ENCODE measurements around the gene GAP43.

GAP43 gene

GRCh38 chr3:115666081-115666480, 42.8 kb downstream of the GAP43 start:
- H3K4me1 ChIP-seq (ENCODE audit: control insufficient read depth, low read length) = peaks cover under 1% of the 10 kb centered on the region
- no peaks in the 10 kb centered on the region for H3K9me3 ChIP-seq (ENCODE audit: control insufficient read depth, insufficient read depth, low read length)
- H4K20me1 ChIP-seq (ENCODE audit: control insufficient read depth, insufficient read depth, low read depth, low read length) = no peaks in the 10 kb centered on the region
- peaks cover 7% of the 10 kb centered on the region; the same call in 1 of the 2 replicates for H3K27me3 ChIP-seq (ENCODE audit: control insufficient read depth, low read length)
- no peaks in the 10 kb centered on the region for H3F3A ChIP-seq (ENCODE audit: control insufficient read depth, insufficient read depth)
- no peaks in the 10 kb centered on the region for H3K79me2 ChIP-seq (ENCODE audit: control insufficient read depth, low read length)
- no peak overlapping the region for H3K4me2 ChIP-seq (ENCODE audit: low read length)
- H3K9me2 ChIP-seq (replicated peaks; ENCODE audit: control insufficient read depth, low read length) = no peaks in the 10 kb centered on the region
- TF ChIP-seq EZH2phosphoT487 (IDR thresholded peaks at IDR 0.05; ENCODE audit: borderline replicate concordance, low read length) = no peak
- TF ChIP-seq CTCF (IDR thresholded peaks at IDR 0.05; ENCODE audit: low read depth, low read length, poor library complexity, severe bottlenecking) = no peak
- no peak overlapping the region for H3K27ac ChIP-seq (ENCODE audit: low read depth, low read length)
- H3K36me3 ChIP-seq (ENCODE audit: control insufficient read depth, low read length) = no peaks in the 10 kb centered on the region
- H3K4me3 ChIP-seq (ENCODE audit: low read length) = no peak overlapping the region

GRCh38 chr3:115666920-115667737, 43.8 kb downstream of the GAP43 start:
- Histone ChIP-seq H3K27me3 (ENCODE audit: control insufficient read depth, low read length) (peaks cover 4% of the 10 kb centered on the region; the same call in 1 of the 2 replicates), H3K9me3 (ENCODE audit: control insufficient read depth, insufficient read depth, low read length) (no peaks in the 10 kb centered on the region), H3K4me1 (ENCODE audit: control insufficient read depth, low read length) (no peaks in the 10 kb centered on the region), H4K20me1 (ENCODE audit: control insufficient read depth, insufficient read depth, low read depth, low read length) (no peaks in the 10 kb centered on the region), H3K4me2 (ENCODE audit: low read length) (no peak overlapping the region), H3F3A (ENCODE audit: control insufficient read depth, insufficient read depth) (no peaks in the 10 kb centered on the region), H3K27ac (ENCODE audit: low read depth, low read length) (no peak overlapping the region), H3K36me3 (ENCODE audit: control insufficient read depth, low read length) (no peaks in the 10 kb centered on the region), H3K79me2 (ENCODE audit: control insufficient read depth, low read length) (no peaks in the 10 kb centered on the region), H3K4me3 (ENCODE audit: low read length) (no peak overlapping the region), H3K9me2 (replicated peaks; ENCODE audit: control insufficient read depth, low read length) (no peaks in the 10 kb centered on the region)
- TF ChIP-seq CTCF (IDR thresholded peaks at IDR 0.05; ENCODE audit: low read depth, low read length, poor library complexity, severe bottlenecking) = no peak
- no peak for TF ChIP-seq EZH2phosphoT487 (IDR thresholded peaks at IDR 0.05; ENCODE audit: borderline replicate concordance, low read length)

GRCh38 chr3:115667738-115668065, 44.4 kb downstream of the GAP43 start:
- no peaks in the 10 kb centered on the region for H3F3A ChIP-seq (ENCODE audit: control insufficient read depth, insufficient read depth)
- no peaks in the 10 kb centered on the region for H3K9me3 ChIP-seq (ENCODE audit: control insufficient read depth, insufficient read depth, low read length)
- no peaks in the 10 kb centered on the region for H3K9me2 ChIP-seq (replicated peaks; ENCODE audit: control insufficient read depth, low read length)
- no peaks in the 10 kb centered on the region for H3K4me1 ChIP-seq (ENCODE audit: control insufficient read depth, low read length)
- no peak overlapping the region for H3K4me3 ChIP-seq (ENCODE audit: low read length)
- TF ChIP-seq CTCF (IDR thresholded peaks at IDR 0.05; ENCODE audit: low read depth, low read length, poor library complexity, severe bottlenecking) (no peak), EZH2phosphoT487 (IDR thresholded peaks at IDR 0.05; ENCODE audit: borderline replicate concordance, low read length) (no peak)
- H3K4me2 ChIP-seq (ENCODE audit: low read length) = no peak overlapping the region
- H3K36me3 ChIP-seq (ENCODE audit: control insufficient read depth, low read length) = no peaks in the 10 kb centered on the region
- 0 out of 2 replicates have a peak, but pooled peaks cover 3% of the 10 kb centered on the region for H3K27me3 ChIP-seq (ENCODE audit: control insufficient read depth, low read length)
- H3K27ac ChIP-seq (ENCODE audit: low read depth, low read length) = no peak overlapping the region
- H3K79me2 ChIP-seq (ENCODE audit: control insufficient read depth, low read length) = no peaks in the 10 kb centered on the region
- H4K20me1 ChIP-seq (ENCODE audit: control insufficient read depth, insufficient read depth, low read depth, low read length) = no peaks in the 10 kb centered on the region
